GM13976 (cell line): ENCODE data around the gene ZNF407.

Experiments
- DNase-seq: peaks from one replicate; pipeline ENCODE4 v3.0.0; 2012; ENCODE audit warnings: low spot score
- in situ Hi-C: fragments of 300-500 bp; cut with MboI; formaldehyde crosslinking; loops from one replicate; pipeline ENCODE4 v1.12.0; 2022; ENCODE audit warnings: low sequenced_read_pairs, mixed read lengths, inconsistent platforms; ENCODE audit not compliant: unreplicated experiment
- TF ChIP-seq, protein P1 (sequence below): IDR thresholded peaks from 2 replicates; pipeline ENCODE4 v1.5.1; 2012; ENCODE audit warnings: borderline replicate concordance, mild to moderate bottlenecking; ENCODE audit not compliant: insufficient read depth; ENCODE audit errors: extremely low read depth, missing control alignments, control extremely low read depth

ZNF407 gene

DNA sequence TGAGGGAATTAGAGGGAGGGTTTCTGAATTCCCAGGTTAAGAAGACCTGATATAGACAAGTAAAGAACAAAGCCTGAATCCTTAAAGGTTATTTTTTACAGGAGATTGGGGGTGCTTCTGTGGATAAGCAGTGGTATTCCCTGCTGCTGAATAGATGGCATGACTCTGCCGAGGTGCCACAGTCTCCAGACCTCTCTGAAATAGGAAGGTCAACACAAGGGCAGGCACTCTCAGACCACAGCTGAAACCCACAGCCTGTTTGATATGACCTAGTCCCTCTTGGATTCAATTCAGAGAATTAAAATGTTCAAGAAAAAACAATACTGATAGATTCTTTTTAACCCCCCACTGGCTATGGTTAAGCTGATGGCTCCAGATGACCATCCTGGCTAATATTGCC, 351.9 kb downstream of the ZNF407 start:
- no peak for DNase-seq
- TF ChIP-seq, protein P1, sequence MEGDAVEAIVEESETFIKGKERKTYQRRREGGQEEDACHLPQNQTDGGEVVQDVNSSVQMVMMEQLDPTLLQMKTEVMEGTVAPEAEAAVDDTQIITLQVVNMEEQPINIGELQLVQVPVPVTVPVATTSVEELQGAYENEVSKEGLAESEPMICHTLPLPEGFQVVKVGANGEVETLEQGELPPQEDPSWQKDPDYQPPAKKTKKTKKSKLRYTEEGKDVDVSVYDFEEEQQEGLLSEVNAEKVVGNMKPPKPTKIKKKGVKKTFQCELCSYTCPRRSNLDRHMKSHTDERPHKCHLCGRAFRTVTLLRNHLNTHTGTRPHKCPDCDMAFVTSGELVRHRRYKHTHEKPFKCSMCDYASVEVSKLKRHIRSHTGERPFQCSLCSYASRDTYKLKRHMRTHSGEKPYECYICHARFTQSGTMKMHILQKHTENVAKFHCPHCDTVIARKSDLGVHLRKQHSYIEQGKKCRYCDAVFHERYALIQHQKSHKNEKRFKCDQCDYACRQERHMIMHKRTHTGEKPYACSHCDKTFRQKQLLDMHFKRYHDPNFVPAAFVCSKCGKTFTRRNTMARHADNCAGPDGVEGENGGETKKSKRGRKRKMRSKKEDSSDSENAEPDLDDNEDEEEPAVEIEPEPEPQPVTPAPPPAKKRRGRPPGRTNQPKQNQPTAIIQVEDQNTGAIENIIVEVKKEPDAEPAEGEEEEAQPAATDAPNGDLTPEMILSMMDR = no peak
- in situ Hi-C loops = loop anchor here (25.0 kb wide), 1 partner anchor 287 kb away; no protein-coding TSS in a partner anchor

DNA sequence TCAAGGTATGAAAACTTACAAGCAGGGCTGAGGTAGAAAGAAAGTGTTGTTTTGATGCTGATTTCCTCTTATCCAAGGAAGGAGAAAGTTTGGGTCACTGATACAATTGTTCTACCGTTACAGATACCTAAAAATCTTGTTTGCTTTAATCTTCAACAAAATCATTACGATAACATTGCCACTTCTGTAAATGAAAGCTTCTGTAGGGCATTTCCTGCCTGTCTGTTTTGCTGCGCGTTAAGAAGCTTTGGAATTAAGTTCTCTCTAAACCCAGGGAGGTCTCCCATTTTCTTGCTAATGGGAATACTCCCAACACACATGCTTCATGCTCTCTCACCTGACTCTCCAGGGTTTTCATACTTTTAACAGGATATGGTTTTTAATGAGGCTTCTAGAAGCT, 352.8 kb downstream of the ZNF407 start:
- DNase-seq = no peak
- in situ Hi-C loops = loop anchor here (25.0 kb wide), 1 partner anchor 288 kb away; no protein-coding TSS in a partner anchor

DNA sequence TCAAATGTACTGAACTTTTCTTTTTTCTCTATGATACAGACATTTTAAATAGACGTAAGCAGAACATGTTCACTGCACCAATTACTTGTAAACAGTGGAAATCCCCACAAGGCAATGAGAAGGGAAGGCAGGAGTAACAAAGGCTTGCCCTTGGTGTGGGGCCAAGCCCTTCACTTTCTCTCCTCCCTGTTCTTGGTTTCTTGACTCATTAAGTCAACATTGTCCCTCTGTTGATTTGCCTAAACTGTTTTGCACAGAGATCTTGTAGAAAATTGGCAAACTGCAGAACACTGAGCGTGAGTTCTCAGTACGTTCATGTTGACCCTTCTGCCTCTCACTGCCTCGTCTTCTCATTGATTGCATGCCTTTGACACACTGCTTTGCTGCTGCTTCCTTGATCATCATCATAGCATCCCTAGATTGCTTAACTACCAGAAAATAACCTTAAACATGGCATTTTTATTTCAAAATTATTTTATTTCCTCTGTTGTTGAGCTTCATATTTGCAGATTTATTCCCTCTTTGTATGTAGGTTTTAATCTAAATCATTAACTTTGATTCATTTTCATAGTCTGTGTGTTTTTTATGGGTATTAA, 353.6 kb downstream of the ZNF407 start:
- TF ChIP-seq, protein P1 = no peak

More for the DNA sequence above, 352.8 kb downstream of the ZNF407 start:
- TF ChIP-seq, protein P1 = no peak

DNA sequence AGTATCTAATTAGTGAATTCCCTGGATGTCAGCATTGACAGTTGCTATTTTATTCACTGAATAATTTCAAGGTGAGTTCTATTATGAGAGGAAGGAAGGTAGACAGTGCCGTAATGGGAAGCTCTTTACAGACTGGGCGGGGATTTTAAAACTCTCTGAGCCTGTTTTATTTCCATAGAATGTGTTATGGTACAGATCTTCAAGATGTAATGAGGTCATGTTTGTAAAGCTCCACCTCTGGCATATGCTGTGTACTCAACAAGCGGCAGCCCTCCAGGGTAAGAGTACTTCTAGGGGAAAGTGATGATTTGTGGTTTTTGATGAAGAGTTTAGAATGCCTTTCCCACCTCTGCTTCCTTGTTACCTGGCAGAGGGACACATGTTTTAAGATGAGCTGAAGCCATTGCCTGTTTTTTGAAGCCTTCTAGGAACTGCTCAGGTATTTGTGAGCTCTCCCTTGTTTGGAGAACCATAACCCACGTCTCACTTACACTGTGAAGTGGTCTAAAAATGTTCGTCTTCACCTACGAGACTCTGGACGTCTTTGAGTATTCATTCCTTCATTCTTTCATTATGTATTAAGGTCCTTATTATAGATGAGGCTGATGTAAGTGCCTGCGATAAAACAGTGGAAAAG, 360.0 kb downstream of the ZNF407 start:
- no peak for DNase-seq
- TF ChIP-seq, protein P1 = no peak
- in situ Hi-C loops = loop anchor here (25.0 kb wide), 1 partner anchor 295 kb away; no protein-coding TSS in a partner anchor

More for the DNA sequence above, 353.6 kb downstream of the ZNF407 start:
- peak; percentile 28 for DNase-seq
- in situ Hi-C loops = loop anchor here (25.0 kb wide), 1 partner anchor 289 kb away; no protein-coding TSS in a partner anchor

DNA sequence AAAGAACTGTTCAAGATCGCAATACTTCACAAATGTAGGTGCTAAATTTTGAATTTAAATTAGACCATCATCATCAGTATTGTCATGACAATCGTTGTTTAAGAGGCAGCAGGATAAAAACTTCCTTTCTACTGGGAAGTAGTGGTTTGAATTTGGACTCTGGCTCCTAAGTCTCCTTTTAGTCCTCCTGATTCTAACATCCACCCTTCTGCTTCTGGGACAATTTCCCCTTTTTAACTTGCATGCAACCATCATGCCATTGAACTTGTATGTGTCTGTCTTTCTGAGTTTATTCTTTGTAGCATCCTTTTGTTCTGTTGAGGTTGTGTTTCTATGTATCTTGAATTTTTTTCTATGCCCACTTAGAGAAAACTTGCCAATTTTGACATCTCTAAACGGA, 361.5 kb downstream of the ZNF407 start:
- in situ Hi-C loops = loop anchor here (25.0 kb wide), 1 partner anchor 297 kb away; no protein-coding TSS in a partner anchor
- DNase-seq = no peak
- TF ChIP-seq, protein P1 = no peak

DNA sequence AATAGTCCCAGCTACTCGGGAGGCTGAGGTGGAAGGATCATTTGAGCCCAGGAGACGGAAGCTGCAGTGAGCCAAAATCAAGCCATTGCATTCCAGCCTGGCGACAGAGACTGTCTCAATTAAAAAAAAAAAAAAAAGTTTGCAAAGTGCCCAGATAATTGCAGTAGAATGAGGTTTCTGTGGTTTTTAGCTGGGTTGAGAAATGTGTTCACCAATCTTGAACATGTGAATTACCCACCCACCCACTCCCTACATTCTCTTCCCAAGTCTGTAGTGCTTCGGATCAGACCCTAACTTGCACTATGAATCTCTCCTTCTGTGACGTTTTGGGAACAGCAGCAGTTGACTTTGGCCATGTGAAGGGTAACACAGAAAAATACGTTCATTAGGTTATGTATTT, 363.9 kb downstream of the ZNF407 start:
- TF ChIP-seq, protein P1 = no peak
- in situ Hi-C loops = loop anchor here (25.0 kb wide), 1 partner anchor 299 kb away; no protein-coding TSS in a partner anchor
- DNase-seq = no peak
